Calu3 (cell line): ENCODE results near the gene CIDEB. TPM values are rescaled to one million over a fixed set of nuclear protein-coding genes. Genes with fewer than 3 reads are reported as not detected.

Experiments used
- BruUV-seq: library from RNA; stranded (reverse); fragments of 400-500 nt; replicated peaks from 2 replicates; lab custom pipeline; 2021; lab: Mats Ljungman, UMichigan
- CTCF ChIA-PET: fragments of 300-600 bp; sonication (Branson Sonifier 250); formaldehyde crosslinking; loops from one replicate; lab custom pipeline; 2022; ENCODE audit warnings: antibody characterized with exemption; lab: Charles Lee
- DNase-seq: peaks from one replicate; pipeline ENCODE4 v3.0.0; 2022
- H3K27ac Mint-ChIP-seq: one replicate; pipeline ENCODE4 v1.8.0; 2022; ENCODE audit warnings: mixed read lengths; ENCODE audit not compliant: unreplicated experiment
- H3K27me3 Mint-ChIP-seq: one replicate; pipeline ENCODE4 v1.8.0; 2022; ENCODE audit warnings: mixed read lengths; ENCODE audit not compliant: unreplicated experiment
- H3K36me3 Mint-ChIP-seq: one replicate; pipeline ENCODE4 v1.8.0; 2022; ENCODE audit warnings: mild to moderate bottlenecking, moderate library complexity, mixed read lengths; ENCODE audit not compliant: insufficient read depth, unreplicated experiment
- H3K4me1 Mint-ChIP-seq: one replicate; pipeline ENCODE4 v1.8.0; 2022; ENCODE audit warnings: mild to moderate bottlenecking, low read depth, mixed read lengths; ENCODE audit not compliant: unreplicated experiment
- H3K4me3 Mint-ChIP-seq: one replicate; pipeline ENCODE4 v1.8.0; 2022; ENCODE audit warnings: mild to moderate bottlenecking, low read depth, moderate library complexity, mixed read lengths; ENCODE audit not compliant: unreplicated experiment
- H3K9me3 Mint-ChIP-seq: one replicate; pipeline ENCODE4 v1.8.0; 2022; ENCODE audit warnings: low read depth, mixed read lengths; ENCODE audit not compliant: unreplicated experiment
- CTCF ChIP-seq: fragments of 200-600 bp; IDR thresholded peaks from one replicate; pipeline ENCODE4 v1.8.0; 2022; ENCODE audit warnings: antibody characterized with exemption; ENCODE audit not compliant: unreplicated experiment
- intact Hi-C: fragments of 100-400 bp; cut with micrococcal nuclease; formaldehyde crosslinking; loops from one replicate; pipeline ENCODE4 v1.10.0; 2022; ENCODE audit not compliant: unreplicated experiment
- total RNA-seq: library from RNA; stranded (reverse); gene quantifications from 2 replicates; pipeline ENCODE4 v1.2.3, GENCODE V29; 2022

CIDEB gene
- total RNA-seq, 1 experiment from 2014 or later: not detected

- intact Hi-C loops: no loop called here
- no peaks in the 10 kb centered on the region for H3K9me3 Mint-ChIP-seq
- no peak overlapping the region for H3K4me3 Mint-ChIP-seq
- no peak overlapping the region for H3K27ac Mint-ChIP-seq
- H3K36me3 Mint-ChIP-seq: peaks cover 16% of the 10 kb centered on the region
- no peak for DNase-seq
- H3K27me3 Mint-ChIP-seq: no peaks in the 10 kb centered on the region
- BruUV-seq: no TSS peak
- peaks cover 32% of the 10 kb centered on the region for H3K4me1 Mint-ChIP-seq
- CTCF ChIA-PET: interaction anchor here (0.7 to 2.7 kb wide), 3 partner anchors 31 to 100 kb away, joined by 3 to 22 read pairs (median 8); no protein-coding TSS in a partner anchor
- no peak for TF ChIP-seq CTCF
These were observed 27.8 kb upstream of the CIDEB start for GRCh38 chr14:24335461-24336171.

DNA sequence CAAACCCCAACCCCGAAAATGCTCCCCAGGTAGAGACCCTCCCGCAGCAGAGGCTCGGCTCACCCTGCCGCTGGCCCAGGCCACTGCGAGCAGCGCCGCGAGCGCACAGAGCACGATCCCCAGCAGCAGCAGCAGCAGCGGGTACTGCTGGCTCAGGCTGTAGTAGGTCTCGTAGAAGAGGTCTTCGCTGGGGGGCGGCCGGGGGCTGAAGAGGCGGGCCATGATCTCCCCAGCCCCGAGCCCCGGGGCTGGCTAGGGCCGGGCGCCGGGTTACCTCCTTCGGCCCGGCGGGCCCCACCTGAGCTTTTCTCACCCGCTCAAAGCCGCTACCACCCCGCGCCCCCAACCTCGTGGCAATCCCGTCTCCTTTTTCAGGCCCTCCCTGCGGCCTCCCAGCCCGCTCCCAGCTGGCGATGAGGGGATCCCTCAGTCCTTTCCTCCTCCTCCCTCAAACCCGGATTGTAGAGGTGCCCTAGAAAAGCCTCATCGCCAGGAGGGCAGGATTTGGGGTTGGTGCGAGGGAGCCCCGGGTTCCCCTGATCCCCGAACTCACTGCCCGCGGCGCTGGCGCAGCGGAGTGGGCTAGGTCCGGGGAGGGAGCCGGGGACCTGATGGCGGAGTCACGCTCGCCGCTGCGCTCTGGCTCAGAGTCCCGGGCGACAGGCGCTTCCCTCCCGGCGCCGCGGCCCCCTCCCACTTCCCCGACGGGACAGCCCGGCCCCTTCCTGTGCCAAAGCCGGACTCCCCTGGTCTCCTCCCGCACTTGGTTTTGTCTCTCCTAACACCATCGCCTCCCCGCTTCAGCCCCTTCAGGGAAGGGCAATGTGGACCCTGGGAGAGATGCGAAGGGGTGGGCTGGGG, 26.9 kb upstream of the CIDEB start, which contains the start of gene ADCY4:
Gene ADCY4 (minus strand): TSS at position 641 of the 861 bp plus-strand sequence. CDS start 419 bp downstream, at position 222.
- CTCF ChIA-PET: interaction anchor here (2.7 kb wide), 1 partner anchor 101 kb away, joined by 22 read pairs; no protein-coding TSS in a partner anchor
- Mint-ChIP-seq H3K4me1 (peaks cover 32% of the 10 kb centered on the region), H3K27me3 (no peaks in the 10 kb centered on the region), H3K27ac (no peak within 1 kb of the TSS), H3K9me3 (no peaks in the 10 kb centered on the region), H3K4me3 (peak within 1 kb of the TSS; percentile 72), H3K36me3 (peaks cover 13% of the 10 kb centered on the region)
- intact Hi-C loops: loop anchor here (5.0 kb wide), 2 partner anchors 33 to 343 kb away; partner anchors contain the start of gene NFATC4
- TF ChIP-seq CTCF: no peak
- no TSS peak for BruUV-seq
- no peak for DNase-seq

GRCh38 chr14:24332268-24332993, 24.7 kb upstream of the CIDEB start:
- Mint-ChIP-seq H3K9me3 (no peaks in the 10 kb centered on the region), H3K36me3 (peaks cover 8% of the 10 kb centered on the region), H3K27me3 (no peaks in the 10 kb centered on the region), H3K4me1 (peaks cover 32% of the 10 kb centered on the region), H3K4me3 (peak overlapping the region; percentile 72), H3K27ac (peak overlapping the region; percentile 52)
- TF ChIP-seq CTCF: peak; percentile 54
- peak; percentile 79 for DNase-seq
- intact Hi-C loops: loop anchor here (5.0 kb wide), 2 partner anchors 35 to 345 kb away; partner anchors contain the start of gene NFATC4
- CTCF ChIA-PET: interaction anchor here (0.7 to 3.3 kb wide), 13 partner anchors 16 to 104 kb away, joined by 3 to 46 read pairs (median 6); partner anchors contain the start of genes CBLN3, DHRS1, KHNYN and NOP9
- BruUV-seq: no TSS peak
